Measurements from ENCODE around the gene NELFCD. TPM values are rescaled to one million over a fixed set of nuclear protein-coding genes. Genes with fewer than 3 reads are reported as not detected.
"Not testable (repeated sequence)": the region's sequence is repeated elsewhere in the genome, so short reads cannot be mapped to it uniquely, and the experiment has no call there.

Gene NELFCD
- polyA plus RNA-seq, 1 donor from 2014 or later: 88.7 TPM

DNA sequence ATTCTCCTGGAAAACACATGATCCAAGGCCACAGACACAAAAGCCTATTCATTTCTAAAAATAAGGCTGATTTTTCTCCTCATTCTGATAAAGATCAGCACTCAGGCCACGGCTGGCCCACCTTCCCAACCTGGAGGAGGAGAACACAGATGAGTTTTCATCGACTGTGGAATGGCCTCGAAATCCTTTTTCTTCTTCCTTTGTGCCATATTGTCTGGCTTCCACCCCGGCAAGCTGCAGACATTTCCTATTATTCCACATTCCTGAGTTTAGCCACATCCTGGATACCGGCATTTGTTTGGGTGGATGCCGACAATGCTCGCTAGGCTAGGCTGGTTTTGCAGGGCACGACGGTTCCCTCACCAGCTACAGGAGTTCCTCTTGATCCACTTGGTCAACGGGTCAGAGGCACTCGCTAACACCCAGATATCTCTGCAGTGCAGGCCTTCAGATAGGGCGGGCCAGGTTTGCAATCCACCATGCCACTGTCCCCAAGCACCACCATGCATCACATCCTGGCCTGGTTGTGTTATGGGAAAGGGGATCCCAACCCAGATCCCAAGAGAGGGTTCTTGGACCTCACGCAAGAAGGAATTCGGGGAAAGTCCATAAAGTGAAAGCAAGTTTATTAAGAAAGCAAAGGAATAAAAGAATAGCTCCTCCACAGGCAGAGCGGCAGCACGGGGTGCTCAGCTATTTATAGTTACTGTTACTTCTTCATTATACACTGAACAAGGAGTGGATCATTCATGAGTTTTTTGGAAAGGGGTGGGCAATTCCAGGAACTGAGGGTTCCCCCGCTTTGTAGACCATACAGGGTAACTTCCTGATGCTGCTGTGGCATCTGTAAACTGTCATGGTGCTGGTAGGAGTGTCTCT, 30.2 kb downstream of the NELFCD start:
- Histone ChIP-seq H3K4me2 (ENCODE audit: low read length) (no peak overlapping the region), H3F3A (ENCODE audit: insufficient read depth, low read length, poor library complexity, severe bottlenecking) (no peaks in the 10 kb centered on the region), H3K9me3 (ENCODE audit: low read length) (no peaks in the 10 kb centered on the region), H4K20me1 (ENCODE audit: insufficient read depth) (no peaks in the 10 kb centered on the region), H2AFZ (ENCODE audit: low read depth, low read length) (no peak overlapping the region), H3K9ac (ENCODE audit: low read length) (no peak overlapping the region), H3K36me3 (ENCODE audit: insufficient read depth, low read length) (no peaks in the 10 kb centered on the region), H3K27me3 (ENCODE audit: insufficient read depth, low read depth, low read length) (peaks cover 6% of the 10 kb centered on the region), H3K9me2 (ENCODE audit: insufficient read depth, low read length) (no peaks in the 10 kb centered on the region), H3K27ac (ENCODE audit: low read length) (no peak overlapping the region), H3K4me3 (ENCODE audit: low read length) (no peak overlapping the region), H3K79me2 (replicated peaks; ENCODE audit: insufficient read depth, low read length) (no peaks in the 10 kb centered on the region)
- TF ChIP-seq TAF1 (IDR thresholded peaks at IDR 0.05; ENCODE audit: low read depth) (no peak), SMC3 (conservative IDR thresholded peaks at IDR 0.05; ENCODE audit: poor library complexity) (no peak), EP300 (conservative IDR thresholded peaks at IDR 0.05; ENCODE audit: poor library complexity, severe bottlenecking) (no peak), EZH2 (IDR thresholded peaks at IDR 0.05; ENCODE audit: borderline replicate concordance, insufficient read depth, low read length, poor library complexity, severe bottlenecking) (no peak), POLR2AphosphoS5 (IDR thresholded peaks at IDR 0.05) (no peak), RAD21 (conservative IDR thresholded peaks at IDR 0.05) (no peak), MXI1 (conservative IDR thresholded peaks at IDR 0.05; ENCODE audit: poor library complexity, severe bottlenecking) (no peak)
- TF ChIP-seq, protein P1, sequence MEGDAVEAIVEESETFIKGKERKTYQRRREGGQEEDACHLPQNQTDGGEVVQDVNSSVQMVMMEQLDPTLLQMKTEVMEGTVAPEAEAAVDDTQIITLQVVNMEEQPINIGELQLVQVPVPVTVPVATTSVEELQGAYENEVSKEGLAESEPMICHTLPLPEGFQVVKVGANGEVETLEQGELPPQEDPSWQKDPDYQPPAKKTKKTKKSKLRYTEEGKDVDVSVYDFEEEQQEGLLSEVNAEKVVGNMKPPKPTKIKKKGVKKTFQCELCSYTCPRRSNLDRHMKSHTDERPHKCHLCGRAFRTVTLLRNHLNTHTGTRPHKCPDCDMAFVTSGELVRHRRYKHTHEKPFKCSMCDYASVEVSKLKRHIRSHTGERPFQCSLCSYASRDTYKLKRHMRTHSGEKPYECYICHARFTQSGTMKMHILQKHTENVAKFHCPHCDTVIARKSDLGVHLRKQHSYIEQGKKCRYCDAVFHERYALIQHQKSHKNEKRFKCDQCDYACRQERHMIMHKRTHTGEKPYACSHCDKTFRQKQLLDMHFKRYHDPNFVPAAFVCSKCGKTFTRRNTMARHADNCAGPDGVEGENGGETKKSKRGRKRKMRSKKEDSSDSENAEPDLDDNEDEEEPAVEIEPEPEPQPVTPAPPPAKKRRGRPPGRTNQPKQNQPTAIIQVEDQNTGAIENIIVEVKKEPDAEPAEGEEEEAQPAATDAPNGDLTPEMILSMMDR (IDR thresholded peaks at IDR 0.05; ENCODE audit: poor library complexity, severe bottlenecking): no peak
- TF ChIP-seq, protein P2, sequence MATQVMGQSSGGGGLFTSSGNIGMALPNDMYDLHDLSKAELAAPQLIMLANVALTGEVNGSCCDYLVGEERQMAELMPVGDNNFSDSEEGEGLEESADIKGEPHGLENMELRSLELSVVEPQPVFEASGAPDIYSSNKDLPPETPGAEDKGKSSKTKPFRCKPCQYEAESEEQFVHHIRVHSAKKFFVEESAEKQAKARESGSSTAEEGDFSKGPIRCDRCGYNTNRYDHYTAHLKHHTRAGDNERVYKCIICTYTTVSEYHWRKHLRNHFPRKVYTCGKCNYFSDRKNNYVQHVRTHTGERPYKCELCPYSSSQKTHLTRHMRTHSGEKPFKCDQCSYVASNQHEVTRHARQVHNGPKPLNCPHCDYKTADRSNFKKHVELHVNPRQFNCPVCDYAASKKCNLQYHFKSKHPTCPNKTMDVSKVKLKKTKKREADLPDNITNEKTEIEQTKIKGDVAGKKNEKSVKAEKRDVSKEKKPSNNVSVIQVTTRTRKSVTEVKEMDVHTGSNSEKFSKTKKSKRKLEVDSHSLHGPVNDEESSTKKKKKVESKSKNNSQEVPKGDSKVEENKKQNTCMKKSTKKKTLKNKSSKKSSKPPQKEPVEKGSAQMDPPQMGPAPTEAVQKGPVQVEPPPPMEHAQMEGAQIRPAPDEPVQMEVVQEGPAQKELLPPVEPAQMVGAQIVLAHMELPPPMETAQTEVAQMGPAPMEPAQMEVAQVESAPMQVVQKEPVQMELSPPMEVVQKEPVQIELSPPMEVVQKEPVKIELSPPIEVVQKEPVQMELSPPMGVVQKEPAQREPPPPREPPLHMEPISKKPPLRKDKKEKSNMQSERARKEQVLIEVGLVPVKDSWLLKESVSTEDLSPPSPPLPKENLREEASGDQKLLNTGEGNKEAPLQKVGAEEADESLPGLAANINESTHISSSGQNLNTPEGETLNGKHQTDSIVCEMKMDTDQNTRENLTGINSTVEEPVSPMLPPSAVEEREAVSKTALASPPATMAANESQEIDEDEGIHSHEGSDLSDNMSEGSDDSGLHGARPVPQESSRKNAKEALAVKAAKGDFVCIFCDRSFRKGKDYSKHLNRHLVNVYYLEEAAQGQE (IDR thresholded peaks at IDR 0.05; ENCODE audit: borderline replicate concordance): no peak

DNA sequence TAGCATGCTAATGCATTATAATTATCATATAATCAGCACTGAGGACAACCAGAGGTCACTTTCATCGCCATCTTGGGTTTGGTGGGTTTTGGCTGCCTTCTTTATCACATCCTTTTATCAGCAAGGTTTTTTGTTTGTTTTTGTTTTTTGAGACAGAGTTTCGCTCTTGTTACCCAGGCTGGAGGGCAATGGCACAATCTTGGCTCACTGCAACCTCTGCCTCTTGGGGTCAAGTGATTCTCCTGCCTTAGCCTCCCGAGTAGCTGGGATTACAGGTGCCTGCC, 30.8 kb downstream of the NELFCD start:
- H3K9me3 ChIP-seq (ENCODE audit: low read length); H4K20me1 ChIP-seq (ENCODE audit: insufficient read depth); H3K36me3 ChIP-seq (ENCODE audit: insufficient read depth, low read length); H3K9ac ChIP-seq (ENCODE audit: low read length); H3K4me3 ChIP-seq (ENCODE audit: low read length); H3K9me2 ChIP-seq (ENCODE audit: insufficient read depth, low read length); H3K79me2 ChIP-seq (replicated peaks; ENCODE audit: insufficient read depth, low read length); H3F3A ChIP-seq (ENCODE audit: insufficient read depth, low read length, poor library complexity, severe bottlenecking); H2AFZ ChIP-seq (ENCODE audit: low read depth, low read length); H3K27ac ChIP-seq (ENCODE audit: low read length); H3K4me2 ChIP-seq (ENCODE audit: low read length); H3K27me3 ChIP-seq (ENCODE audit: insufficient read depth, low read depth, low read length): not testable (repeated sequence)
